OCI-LY3 (cell line): ENCODE results near the gene EPHA6.

Source experiments
- H2AFZ ChIP-seq: fragments of 200-600, 300-600 bp; shearing (Covaris generic); 2 replicates; pipeline ENCODE4 v1.6.0; 2014; ENCODE audit warnings: antibody characterized with exemption, low read depth, low read length
- H3K27ac ChIP-seq: fragments of 200-600, 300-600 bp; sonication (generic); 2 replicates; pipeline ENCODE4 v1.5.1; 2014; ENCODE audit warnings: mild to moderate bottlenecking, low read length, moderate library complexity, mixed read lengths
- H3K27me3 ChIP-seq: fragments of 200-600, 300-600 bp; sonication (generic); 2 replicates; pipeline ENCODE4 v1.6.1; 2014; ENCODE audit warnings: low read depth, low read length, mixed read lengths
- H3K36me3 ChIP-seq: fragments of 200-600, 300-600 bp; sonication (generic); replicated peaks from 2 replicates; pipeline ENCODE3; 2014; ENCODE audit warnings: low read depth, low read length, mixed read lengths
- H3K4me1 ChIP-seq: fragments of 300-600, 200-600 bp; sonication (generic); 2 replicates; pipeline ENCODE4 v1.6.1; 2014; ENCODE audit warnings: low read length, mixed read lengths
- H3K4me2 ChIP-seq: fragments of 200-600, 300-600 bp; sonication (generic); 2 replicates; pipeline ENCODE4 v1.6.1; 2014; ENCODE audit warnings: low read length, mixed read lengths
- H3K4me3 ChIP-seq: fragments of 300-600, 200-600 bp; sonication (generic); 2 replicates; pipeline ENCODE4 v1.5.1; 2014; ENCODE audit warnings: antibody characterized with exemption, mild to moderate bottlenecking, low read length, moderate library complexity
- H3K79me2 ChIP-seq: fragments of 300-600, 200-600 bp; shearing (Covaris generic); 2 replicates; pipeline ENCODE4 v1.6.1; 2014; ENCODE audit warnings: mild to moderate bottlenecking, low read length, mixed read lengths
- H3K9ac ChIP-seq: fragments of 300-600, 200-600 bp; shearing (Covaris generic); 2 replicates; pipeline ENCODE4 v1.6.0; 2014; ENCODE audit warnings: mild to moderate bottlenecking, low read length, moderate library complexity
- H3K9me3 ChIP-seq: fragments of 200-600, 300-600 bp; shearing (Covaris generic); 2 replicates; pipeline ENCODE4 v1.6.1; 2014; ENCODE audit warnings: low read length, mixed read lengths; ENCODE audit not compliant: insufficient read depth
- H4K20me1 ChIP-seq: fragments of 200-600, 300-600 bp; sonication (generic); 2 replicates; pipeline ENCODE4 v1.6.1; 2016; ENCODE audit warnings: low read length, mixed read lengths; ENCODE audit not compliant: insufficient read depth
- CTCF ChIP-seq: fragments of 200-600, 300-600 bp; sonication (generic); IDR thresholded peaks from 2 replicates; pipeline ENCODE4 v1.5.1; 2014; ENCODE audit warnings: antibody characterized with exemption, low read length, low read depth
- EZH2phosphoT487 ChIP-seq: fragments of 200-600 bp; shearing (Covaris generic); IDR thresholded peaks from 2 replicates; pipeline ENCODE4 v1.6.1; 2018; ENCODE audit warnings: antibody characterized with exemption, mixed run types, low read depth

EPHA6 gene

GRCh38 chr3:96996009-96996408 is 181.6 kb downstream of the EPHA6 start:
- peaks cover 13% of the 10 kb centered on the region for H3K4me1 ChIP-seq
- no peaks in the 10 kb centered on the region for H3K79me2 ChIP-seq
- H3K4me2 ChIP-seq, result no peak overlapping the region
- H3K27me3 ChIP-seq, result no peaks in the 10 kb centered on the region
- H3K36me3 ChIP-seq, result no peaks in the 10 kb centered on the region
- H3K9ac ChIP-seq, result no peak overlapping the region
- TF ChIP-seq EZH2phosphoT487, result no peak
- TF ChIP-seq CTCF, result no peak
- no peak overlapping the region for H3K27ac ChIP-seq
- H3K9me3 ChIP-seq, result 0 out of 2 replicates have a peak, but pooled peaks cover 3% of the 10 kb centered on the region
- H3K4me3 ChIP-seq, result no peak overlapping the region
- no peaks in the 10 kb centered on the region for H4K20me1 ChIP-seq
- H2AFZ ChIP-seq, result no peak overlapping the region

- no peaks in the 10 kb centered on the region for H3K36me3 ChIP-seq
- TF ChIP-seq CTCF, result no peak
- no peak for TF ChIP-seq EZH2phosphoT487
- H3K9me3 ChIP-seq, result no peaks in the 10 kb centered on the region
- H3K4me2 ChIP-seq, result no peak overlapping the region
- H3K27ac ChIP-seq, result no peak overlapping the region
- H3K4me3 ChIP-seq, result no peak overlapping the region
- H2AFZ ChIP-seq, result no peak overlapping the region
- no peaks in the 10 kb centered on the region for H3K79me2 ChIP-seq
- H3K9ac ChIP-seq, result no peak overlapping the region
- no peaks in the 10 kb centered on the region for H4K20me1 ChIP-seq
- no peaks in the 10 kb centered on the region for H3K27me3 ChIP-seq
- H3K4me1 ChIP-seq, result peaks cover 7% of the 10 kb centered on the region
Measured at GRCh38 chr3:97001611-97002010, 187.2 kb downstream of the EPHA6 start.

- H3K4me3 ChIP-seq, result no peak overlapping the region
- H3K79me2 ChIP-seq, result no peaks in the 10 kb centered on the region
- H3K27ac ChIP-seq, result no peak overlapping the region
- no peak for TF ChIP-seq CTCF
- TF ChIP-seq EZH2phosphoT487, result no peak
- no peak overlapping the region for H3K4me2 ChIP-seq
- no peaks in the 10 kb centered on the region for H4K20me1 ChIP-seq
- H3K4me1 ChIP-seq, result no peaks in the 10 kb centered on the region
- H3K9ac ChIP-seq, result no peak overlapping the region
- H3K9me3 ChIP-seq, result no peaks in the 10 kb centered on the region
- no peak overlapping the region for H2AFZ ChIP-seq
- no peaks in the 10 kb centered on the region for H3K27me3 ChIP-seq
- H3K36me3 ChIP-seq, result no peaks in the 10 kb centered on the region
Measured at GRCh38 chr3:97009427-97010019, 195.1 kb downstream of the EPHA6 start.

- Histone ChIP-seq H3K4me1 (no peaks in the 10 kb centered on the region), H3K4me2 (no peak overlapping the region), H3K4me3 (no peak overlapping the region), H3K9ac (no peak overlapping the region), H4K20me1 (no peaks in the 10 kb centered on the region), H3K36me3 (no peaks in the 10 kb centered on the region), H2AFZ (no peak overlapping the region), H3K27ac (no peak overlapping the region), H3K9me3 (no peaks in the 10 kb centered on the region), H3K27me3 (no peaks in the 10 kb centered on the region), H3K79me2 (no peaks in the 10 kb centered on the region)
- no peak for TF ChIP-seq CTCF
- TF ChIP-seq EZH2phosphoT487, result no peak
Measured at GRCh38 chr3:97010881-97011657, 196.7 kb downstream of the EPHA6 start.
